HepG2 (cell line): ENCODE measurements around the gene ADAT3. TPM values are rescaled to one million over a fixed set of nuclear protein-coding genes. Genes with fewer than 3 reads are reported as not detected.

Experiments used
- CREM ChIP-seq, 2 experiments: sonication (generic) in 1 of 2; formaldehyde crosslinking in 1 of 2; IDR thresholded peaks; 2 replicates each; pipeline versions ENCODE4 v1.4.0 to v1.6.1; 2016 to 2020; ENCODE audit warnings: antibody characterized with exemption in 1 of 2, mild to moderate bottlenecking in 1 of 2, missing genetic modification reagents in 1 of 2
- ELF1 ChIP-seq: sonication (generic); formaldehyde crosslinking; IDR thresholded peaks from 2 replicates; pipeline ENCODE4 v1.4.0; 2020; ENCODE audit warnings: missing genetic modification reagents
- EP300 ChIP-seq, 3 experiments: sonication (generic) in 1 of 3; formaldehyde crosslinking in 1 of 3; IDR thresholded peaks; 2 replicates each; pipeline versions ENCODE4 v1.5.1 to v1.6.1; 2011 to 2020; ENCODE audit warnings: low read depth in 2 of 3, low read length in 2 of 3, borderline replicate concordance in 1 of 3, improper control_type of control experiment in 1 of 3, mild to moderate bottlenecking in 1 of 3, missing genetic modification reagents in 1 of 3, moderate library complexity in 1 of 3
- HDAC1 ChIP-seq: sonication (generic); formaldehyde crosslinking; IDR thresholded peaks from 2 replicates; pipeline ENCODE4 v1.5.1; 2020; ENCODE audit warnings: mild to moderate bottlenecking, missing genetic modification reagents
- KAT7 ChIP-seq: IDR thresholded peaks from 2 replicates; pipeline ENCODE4 v1.6.1; 2018; ENCODE audit warnings: borderline replicate concordance, missing compliant biosample characterization
- NR2F6 ChIP-seq, 2 experiments: IDR thresholded peaks; 2 replicates each; pipeline ENCODE4 v1.6.1; 2016; ENCODE audit warnings: antibody characterized with exemption in 1 of 2, mild to moderate bottlenecking in 1 of 2
- RAD21 ChIP-seq: fragments of 450-650 bp; formaldehyde crosslinking; IDR thresholded peaks from 2 replicates; pipeline ENCODE4 v1.5.0; 2020; ENCODE audit warnings: mild to moderate bottlenecking
- RFX3 ChIP-seq: IDR thresholded peaks from 2 replicates; pipeline ENCODE4 v1.6.1; 2016; ENCODE audit warnings: missing biosample characterization, missing genetic modification reagents
- SMC3 ChIP-seq: IDR thresholded peaks from 2 replicates; pipeline ENCODE4 v1.6.1; 2011; ENCODE audit warnings: low read length, improper control_type of control experiment
- ZFX ChIP-seq: sonication (generic); formaldehyde crosslinking; IDR thresholded peaks from 2 replicates; pipeline ENCODE4 v1.4.0; 2020; ENCODE audit warnings: mild to moderate bottlenecking, low read depth, missing genetic modification reagents, moderate library complexity
- ZMYM3 ChIP-seq: sonication (generic); formaldehyde crosslinking; IDR thresholded peaks from 2 replicates; pipeline ENCODE4 v1.5.1; 2020; ENCODE audit warnings: mild to moderate bottlenecking, missing genetic modification reagents
- ZNF326 ChIP-seq: sonication (generic); formaldehyde crosslinking; IDR thresholded peaks from 2 replicates; pipeline ENCODE4 v1.4.0; 2020; ENCODE audit warnings: missing genetic modification reagents, borderline replicate concordance
- ZNF335 ChIP-seq: sonication (generic); formaldehyde crosslinking; IDR thresholded peaks from 2 replicates; pipeline ENCODE4 v1.4.0; 2020; ENCODE audit warnings: missing genetic modification reagents
- ZNF546 ChIP-seq: sonication (generic); formaldehyde crosslinking; conservative IDR thresholded peaks from 2 replicates; pipeline ENCODE4 v1.8.1; 2023; ENCODE audit warnings: mild to moderate bottlenecking, missing genetic modification reagents
- ZNF761 ChIP-seq: sonication (generic); formaldehyde crosslinking; conservative IDR thresholded peaks from 2 replicates; pipeline ENCODE4 v1.4.0; 2020; ENCODE audit warnings: mild to moderate bottlenecking, missing genetic modification reagents
- ZNF841 ChIP-seq: sonication (generic); formaldehyde crosslinking; IDR thresholded peaks from 2 replicates; pipeline ENCODE4 v1.8.1; 2023; ENCODE audit warnings: missing genetic modification reagents, borderline replicate concordance
- polyA plus RNA-seq, 8 experiments: library from polyadenylated mRNA; depleted of rRNA in 3 of 8; stranded (reverse) in 7 of 8; unstranded in 1 of 8; fragments of >200 nt; fragmentation: Illumina TruSeq in 4 of 8; extraction: Trizol in 4 of 8; gene quantifications; 2 replicates each; pipeline versions ENCODE4 v1.2.1 to v1.2.3, GENCODE V29; 2011 to 2016; ENCODE audit warnings: low read depth in 4 of 8, missing spikeins in 1 of 8, mixed read lengths in 1 of 8; ENCODE audit not compliant: insufficient read depth in 1 of 8
- total RNA-seq, 5 experiments: library from RNA; depleted of rRNA; stranded (reverse); fragments of >200 nt; fragmentation: Illumina TruSeq; extraction: Trizol; gene quantifications; 2 replicates each; pipeline ENCODE4 v1.2.3, GENCODE V29; 2016; ENCODE audit warnings: low read depth in 1 of 5
- TF ChIP-seq, protein P1 (sequence below): sonication (generic); formaldehyde crosslinking; IDR thresholded peaks from 2 replicates; pipeline ENCODE4 v1.5.0; 2020; ENCODE audit warnings: missing genetic modification reagents
- TF ChIP-seq, protein P2 (sequence below): sonication (generic); formaldehyde crosslinking; IDR thresholded peaks from 2 replicates; pipeline ENCODE4 v1.5.0; 2020; ENCODE audit warnings: mild to moderate bottlenecking, missing genetic modification reagents, borderline replicate concordance
- TF ChIP-seq, protein P3 (sequence below): sonication (generic); formaldehyde crosslinking; conservative IDR thresholded peaks from 2 replicates; pipeline ENCODE4 v1.4.0; 2020; ENCODE audit warnings: mild to moderate bottlenecking, missing genetic modification reagents, moderate library complexity

Gene ADAT3
- total and polyA plus RNA-seq, 2 of the 13 experiments (the other 11 are each of a cell fraction or from before 2014, with no cell fraction given) = 0.95 to 3.5 TPM

DNA sequence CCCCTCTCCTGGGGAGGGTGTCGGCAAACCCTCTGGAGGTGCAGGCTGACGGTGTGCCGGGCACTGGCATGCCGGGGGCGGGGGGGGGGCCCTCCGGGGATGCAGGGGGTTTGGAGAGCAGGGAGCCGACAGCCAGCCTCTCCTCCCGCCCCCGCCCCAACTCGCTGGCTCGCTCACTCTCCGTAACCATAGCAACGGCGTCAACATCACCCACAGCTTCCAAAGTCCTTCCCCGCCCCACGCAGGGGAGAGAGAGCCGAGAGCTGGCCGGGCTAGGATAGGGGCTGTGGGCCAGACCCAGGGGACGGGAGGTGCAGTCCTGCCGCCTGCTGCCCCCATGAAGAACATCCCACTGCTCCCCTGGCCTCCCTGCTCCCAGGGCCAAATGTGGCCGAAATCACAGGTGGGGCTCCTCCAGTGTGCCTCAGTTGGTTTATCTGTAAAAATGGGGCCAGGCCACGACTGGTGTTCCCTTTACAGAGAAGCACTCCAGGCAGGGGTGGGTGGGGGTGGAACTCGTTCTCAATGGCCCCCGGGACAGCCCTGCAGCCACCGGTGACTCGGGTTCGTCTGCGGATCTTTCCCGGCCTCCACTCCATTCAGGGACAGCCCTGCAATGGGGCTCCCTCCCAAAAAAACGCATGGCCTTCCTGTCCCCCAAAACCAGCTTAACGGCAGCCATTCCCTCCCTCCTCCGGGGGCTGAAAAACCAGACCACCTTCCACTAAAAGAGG lies 45.0 kb upstream of the ADAT3 start (continued):
- TF ChIP-seq, protein P1, sequence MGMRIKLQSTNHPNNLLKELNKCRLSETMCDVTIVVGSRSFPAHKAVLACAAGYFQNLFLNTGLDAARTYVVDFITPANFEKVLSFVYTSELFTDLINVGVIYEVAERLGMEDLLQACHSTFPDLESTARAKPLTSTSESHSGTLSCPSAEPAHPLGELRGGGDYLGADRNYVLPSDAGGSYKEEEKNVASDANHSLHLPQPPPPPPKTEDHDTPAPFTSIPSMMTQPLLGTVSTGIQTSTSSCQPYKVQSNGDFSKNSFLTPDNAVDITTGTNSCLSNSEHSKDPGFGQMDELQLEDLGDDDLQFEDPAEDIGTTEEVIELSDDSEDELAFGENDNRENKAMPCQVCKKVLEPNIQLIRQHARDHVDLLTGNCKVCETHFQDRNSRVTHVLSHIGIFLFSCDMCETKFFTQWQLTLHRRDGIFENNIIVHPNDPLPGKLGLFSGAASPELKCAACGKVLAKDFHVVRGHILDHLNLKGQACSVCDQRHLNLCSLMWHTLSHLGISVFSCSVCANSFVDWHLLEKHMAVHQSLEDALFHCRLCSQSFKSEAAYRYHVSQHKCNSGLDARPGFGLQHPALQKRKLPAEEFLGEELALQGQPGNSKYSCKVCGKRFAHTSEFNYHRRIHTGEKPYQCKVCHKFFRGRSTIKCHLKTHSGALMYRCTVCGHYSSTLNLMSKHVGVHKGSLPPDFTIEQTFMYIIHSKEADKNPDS = no peak
- TF ChIP-seq, protein P2, sequence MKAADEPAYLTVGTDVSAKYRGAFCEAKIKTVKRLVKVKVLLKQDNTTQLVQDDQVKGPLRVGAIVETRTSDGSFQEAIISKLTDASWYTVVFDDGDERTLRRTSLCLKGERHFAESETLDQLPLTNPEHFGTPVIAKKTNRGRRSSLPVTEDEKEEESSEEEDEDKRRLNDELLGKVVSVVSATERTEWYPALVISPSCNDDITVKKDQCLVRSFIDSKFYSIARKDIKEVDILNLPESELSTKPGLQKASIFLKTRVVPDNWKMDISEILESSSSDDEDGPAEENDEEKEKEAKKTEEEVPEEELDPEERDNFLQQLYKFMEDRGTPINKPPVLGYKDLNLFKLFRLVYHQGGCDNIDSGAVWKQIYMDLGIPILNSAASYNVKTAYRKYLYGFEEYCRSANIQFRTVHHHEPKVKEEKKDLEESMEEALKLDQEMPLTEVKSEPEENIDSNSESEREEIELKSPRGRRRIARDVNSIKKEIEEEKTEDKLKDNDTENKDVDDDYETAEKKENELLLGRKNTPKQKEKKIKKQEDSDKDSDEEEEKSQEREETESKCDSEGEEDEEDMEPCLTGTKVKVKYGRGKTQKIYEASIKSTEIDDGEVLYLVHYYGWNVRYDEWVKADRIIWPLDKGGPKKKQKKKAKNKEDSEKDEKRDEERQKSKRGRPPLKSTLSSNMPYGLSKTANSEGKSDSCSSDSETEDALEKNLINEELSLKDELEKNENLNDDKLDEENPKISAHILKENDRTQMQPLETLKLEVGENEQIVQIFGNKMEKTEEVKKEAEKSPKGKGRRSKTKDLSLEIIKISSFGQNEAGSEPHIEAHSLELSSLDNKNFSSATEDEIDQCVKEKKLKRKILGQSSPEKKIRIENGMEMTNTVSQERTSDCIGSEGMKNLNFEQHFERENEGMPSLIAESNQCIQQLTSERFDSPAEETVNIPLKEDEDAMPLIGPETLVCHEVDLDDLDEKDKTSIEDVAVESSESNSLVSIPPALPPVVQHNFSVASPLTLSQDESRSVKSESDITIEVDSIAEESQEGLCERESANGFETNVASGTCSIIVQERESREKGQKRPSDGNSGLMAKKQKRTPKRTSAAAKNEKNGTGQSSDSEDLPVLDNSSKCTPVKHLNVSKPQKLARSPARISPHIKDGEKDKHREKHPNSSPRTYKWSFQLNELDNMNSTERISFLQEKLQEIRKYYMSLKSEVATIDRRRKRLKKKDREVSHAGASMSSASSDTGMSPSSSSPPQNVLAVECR (CRISPR knock-in tag) = peak; percentile 87
- TF ChIP-seq HDAC1 (CRISPR knock-in tag) = peak; percentile 80
- TF ChIP-seq SMC3 = no peak
- TF ChIP-seq EP300 (IDR thresholded peaks at IDR 0.05; ENCODE audit: low read depth in 2 of 2, low read length in 2 of 2) = peak in 1 of 2 experiments; percentile 76; a peak in 1 of 4 replicates
- TF ChIP-seq EP300 (CRISPR knock-in tag; IDR thresholded peaks at IDR 0.05; ENCODE audit: borderline replicate concordance) = no peak
- no peak for TF ChIP-seq ZNF546
- TF ChIP-seq ZNF335 = peak; percentile 80
- TF ChIP-seq KAT7 (CRISPR knock-in tag) = no peak
- TF ChIP-seq ZNF326 = no peak
- TF ChIP-seq NR2F6 (IDR thresholded peaks at IDR 0.05) = no peak
- TF ChIP-seq NR2F6 (CRISPR knock-in tag; IDR thresholded peaks at IDR 0.05) = 0 out of 2 replicates have a peak, but pooled peaks have one; percentile 11
- peak; percentile 37; the same call in 1 of the 2 replicates for TF ChIP-seq ZFX
- TF ChIP-seq RFX3 (CRISPR knock-in tag) = peak; percentile 84
- peak; percentile 29; the same call in 1 of the 2 replicates for TF ChIP-seq ZMYM3
- TF ChIP-seq ZNF841 (CRISPR knock-in tag) = peak; percentile 60; the same call in 1 of the 2 replicates
- TF ChIP-seq, protein P3, sequence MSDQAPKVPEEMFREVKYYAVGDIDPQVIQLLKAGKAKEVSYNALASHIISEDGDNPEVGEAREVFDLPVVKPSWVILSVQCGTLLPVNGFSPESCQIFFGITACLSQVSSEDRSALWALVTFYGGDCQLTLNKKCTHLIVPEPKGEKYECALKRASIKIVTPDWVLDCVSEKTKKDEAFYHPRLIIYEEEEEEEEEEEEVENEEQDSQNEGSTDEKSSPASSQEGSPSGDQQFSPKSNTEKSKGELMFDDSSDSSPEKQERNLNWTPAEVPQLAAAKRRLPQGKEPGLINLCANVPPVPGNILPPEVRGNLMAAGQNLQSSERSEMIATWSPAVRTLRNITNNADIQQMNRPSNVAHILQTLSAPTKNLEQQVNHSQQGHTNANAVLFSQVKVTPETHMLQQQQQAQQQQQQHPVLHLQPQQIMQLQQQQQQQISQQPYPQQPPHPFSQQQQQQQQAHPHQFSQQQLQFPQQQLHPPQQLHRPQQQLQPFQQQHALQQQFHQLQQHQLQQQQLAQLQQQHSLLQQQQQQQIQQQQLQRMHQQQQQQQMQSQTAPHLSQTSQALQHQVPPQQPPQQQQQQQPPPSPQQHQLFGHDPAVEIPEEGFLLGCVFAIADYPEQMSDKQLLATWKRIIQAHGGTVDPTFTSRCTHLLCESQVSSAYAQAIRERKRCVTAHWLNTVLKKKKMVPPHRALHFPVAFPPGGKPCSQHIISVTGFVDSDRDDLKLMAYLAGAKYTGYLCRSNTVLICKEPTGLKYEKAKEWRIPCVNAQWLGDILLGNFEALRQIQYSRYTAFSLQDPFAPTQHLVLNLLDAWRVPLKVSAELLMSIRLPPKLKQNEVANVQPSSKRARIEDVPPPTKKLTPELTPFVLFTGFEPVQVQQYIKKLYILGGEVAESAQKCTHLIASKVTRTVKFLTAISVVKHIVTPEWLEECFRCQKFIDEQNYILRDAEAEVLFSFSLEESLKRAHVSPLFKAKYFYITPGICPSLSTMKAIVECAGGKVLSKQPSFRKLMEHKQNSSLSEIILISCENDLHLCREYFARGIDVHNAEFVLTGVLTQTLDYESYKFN (CRISPR knock-in tag) = peak; percentile 65
- TF ChIP-seq ZNF761 = no peak
- 0 out of 2 replicates have a peak, but pooled peaks have one; percentile 11 for TF ChIP-seq CREM (IDR thresholded peaks at IDR 0.05)
- TF ChIP-seq CREM (CRISPR knock-in tag; IDR thresholded peaks at IDR 0.05) = no peak
- peak; percentile 78 for TF ChIP-seq RAD21
- no peak for TF ChIP-seq ELF1 (CRISPR knock-in tag)
